Breast epithelium (tissue), 3 donors: ENCODE measurements around the gene SLC2A10.

Source experiments
- POLR2A ChIP-seq: fragments of 450-650 bp; IDR thresholded peaks from one replicate; pipeline ENCODE4 v1.6.1; 2016; ENCODE audit warnings: antibody characterized with exemption, mild to moderate bottlenecking, moderate library complexity
- POLR2AphosphoS5 ChIP-seq, 3 donors: sonication (generic); formaldehyde crosslinking; IDR thresholded peaks; one replicate each; pipeline ENCODE4 v1.6.1; 2017; ENCODE audit warnings: antibody characterized with exemption in 3 of 3
- TF ChIP-seq, protein P1 (sequence below), 3 donors: fragments of 450-650 bp; IDR thresholded peaks; one replicate each; pipeline ENCODE4 v1.5.1; 2016 to 2017; ENCODE audit warnings: antibody characterized with exemption in 3 of 3, mild to moderate bottlenecking in 3 of 3, moderate library complexity in 3 of 3

DNA sequence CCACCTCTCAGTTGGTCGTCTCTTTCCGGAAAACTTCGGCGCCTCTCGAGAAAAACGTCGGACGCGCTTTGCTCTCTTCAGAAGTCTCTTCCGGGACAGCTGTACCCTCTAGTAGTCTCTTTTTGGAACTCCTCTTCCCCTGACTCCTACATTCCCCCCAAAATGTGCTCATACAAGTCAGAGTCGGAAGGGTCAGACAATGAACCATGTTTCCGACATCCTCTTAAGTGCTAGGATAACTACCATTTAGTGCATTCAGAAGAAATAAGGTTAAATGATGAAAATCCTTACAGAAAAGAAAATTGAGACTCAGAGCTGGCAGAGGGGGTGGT is 19.7 kb upstream of the SLC2A10 start:
- TF ChIP-seq, protein P1, sequence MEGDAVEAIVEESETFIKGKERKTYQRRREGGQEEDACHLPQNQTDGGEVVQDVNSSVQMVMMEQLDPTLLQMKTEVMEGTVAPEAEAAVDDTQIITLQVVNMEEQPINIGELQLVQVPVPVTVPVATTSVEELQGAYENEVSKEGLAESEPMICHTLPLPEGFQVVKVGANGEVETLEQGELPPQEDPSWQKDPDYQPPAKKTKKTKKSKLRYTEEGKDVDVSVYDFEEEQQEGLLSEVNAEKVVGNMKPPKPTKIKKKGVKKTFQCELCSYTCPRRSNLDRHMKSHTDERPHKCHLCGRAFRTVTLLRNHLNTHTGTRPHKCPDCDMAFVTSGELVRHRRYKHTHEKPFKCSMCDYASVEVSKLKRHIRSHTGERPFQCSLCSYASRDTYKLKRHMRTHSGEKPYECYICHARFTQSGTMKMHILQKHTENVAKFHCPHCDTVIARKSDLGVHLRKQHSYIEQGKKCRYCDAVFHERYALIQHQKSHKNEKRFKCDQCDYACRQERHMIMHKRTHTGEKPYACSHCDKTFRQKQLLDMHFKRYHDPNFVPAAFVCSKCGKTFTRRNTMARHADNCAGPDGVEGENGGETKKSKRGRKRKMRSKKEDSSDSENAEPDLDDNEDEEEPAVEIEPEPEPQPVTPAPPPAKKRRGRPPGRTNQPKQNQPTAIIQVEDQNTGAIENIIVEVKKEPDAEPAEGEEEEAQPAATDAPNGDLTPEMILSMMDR (IDR thresholded peaks at IDR 0.05), result no peak
- TF ChIP-seq POLR2A, result no peak
- TF ChIP-seq POLR2AphosphoS5 (IDR thresholded peaks at IDR 0.05), result no peak
